Smooth muscle cell of the umbilical artery (primary cell): ENCODE results near the gene ERICH2. TPM values are rescaled to one million over a fixed set of nuclear protein-coding genes. Genes with fewer than 3 reads are reported as not detected.

Experiments
- total RNA-seq: library from RNA; depleted of rRNA; stranded (reverse); fragments of >200 nt; gene quantifications from 2 replicates; pipeline ENCODE4 v1.2.3, GENCODE V29; 2014

ERICH2 gene
- total RNA-seq = 0.30 TPM in 1 of 2 replicates, not detected in the other

GRCh38 chr2:170770008-170770605, at the start of gene ERICH2:
Gene ERICH2, plus strand, starts transcription at chr2:170770378. Its CDS starts 304 bp downstream, at chr2:170770682.

GRCh38 chr2:170816504-170817092, 46.4 kb downstream of the ERICH2 start, which contains the start of gene GAD1:
Gene GAD1, plus strand, starts transcription at chr2:170816887. Its CDS starts 1,705 bp downstream, at chr2:170818592.

Other genes with a start within 250 kb of the ERICH2 start
- gene SP5, start 55.0 kb upstream of the ERICH2 start, total RNA-seq = not detected in 2 replicates
- not detected in 2 replicates for gene GAD1, start 46.5 kb downstream of the ERICH2 start, total RNA-seq
- gene GORASP2, start 158.9 kb downstream of the ERICH2 start, total RNA-seq = 36.5 and 39.0 TPM in 2 replicates